K562 (cell line): ENCODE results near the gene ZNF366. TPM values are rescaled to one million over a fixed set of nuclear protein-coding genes. Genes with fewer than 3 reads are reported as not detected.

Experiments used
- ATAC-seq: fragments of 200-7000 bp; cut with Tn5 transposase; 3 replicates; pipeline ENCODE4 v1.9.1; 2020; ENCODE audit warnings: moderate library complexity
- BruUV-seq: library from RNA; stranded (reverse); fragments of 400-500 nt; replicated peaks from 2 replicates; lab custom pipeline; 2021; lab: Mats Ljungman, UMichigan
- CTCF ChIA-PET: fragments of 300-600 bp; formaldehyde crosslinking; extraction: SDS; loops from one replicate; lab custom pipeline; 2021; ENCODE audit warnings: low intra/inter-chr PET ratio; lab: Yijun Ruan, JAX
- POLR2A ChIA-PET: fragments of 300-600, 350-650 bp; sonication (Branson Sonifier 250); formaldehyde crosslinking; extraction: SDS; loops from one replicate; lab custom pipeline; 2021; ENCODE audit warnings: antibody characterized with exemption, inconsistent platforms; lab: Yijun Ruan, JAX
- DNase-seq, 4 experiments: peaks; one replicate each; pipeline versions ENCODE4 v3.0.0 to v3.0.0-alpha.2; 2011 to 2018; ENCODE audit warnings: low spot score in 3 of 4, mixed read lengths in 3 of 4; ENCODE audit errors: extremely low read depth in 1 of 4
- FAIRE-seq: peaks from 2 replicates; lab custom pipeline; 2011; peaks lifted over from hg19 to GRCh38; lab: Jason Lieb, UNC
- H2AFZ ChIP-seq: 2 replicates; pipeline ENCODE4 v1.6.0; 2011; ENCODE audit warnings: low read depth, low read length, control low read depth, inconsistent platforms
- H3K27ac ChIP-seq: fragments of 200-600 bp; 3 replicates; pipeline ENCODE4 v1.8.0; 2011; ENCODE audit warnings: low read depth, mild to moderate bottlenecking, control low read depth, inconsistent platforms, low read length, moderate library complexity, mixed read lengths; ENCODE audit errors: extremely low read depth
- H3K27me3 ChIP-seq, 2 experiments: fragments of 300-600 bp in 1 of 2; 2 replicates in 1 of 2; 3 replicates in 1 of 2; pipeline versions ENCODE4 v1.6.0 to v1.8.0; 2011; ENCODE audit warnings: inconsistent platforms in 2 of 2, low read length in 2 of 2, mild to moderate bottlenecking in 1 of 2, mixed read lengths in 1 of 2, moderate library complexity in 1 of 2; ENCODE audit not compliant: control insufficient read depth in 2 of 2, insufficient read depth in 2 of 2
- H3K36me3 ChIP-seq: fragments of 300-600 bp; 3 replicates; pipeline ENCODE4 v1.8.0; 2011; ENCODE audit warnings: mild to moderate bottlenecking, low read length, inconsistent platforms; ENCODE audit not compliant: control insufficient read depth, insufficient read depth
- H3K4me1 ChIP-seq, 2 experiments: fragments of 200-600 bp in 1 of 2; replicated peaks in 1 of 2; 2 replicates in 1 of 2; 3 replicates in 1 of 2; pipeline versions ENCODE4 v1.5.1 to v1.8.0; 2011; ENCODE audit warnings: inconsistent platforms in 2 of 2, low read length in 2 of 2, mild to moderate bottlenecking in 1 of 2, mixed read lengths in 1 of 2, moderate library complexity in 1 of 2; ENCODE audit not compliant: control insufficient read depth in 2 of 2, insufficient read depth in 2 of 2
- H3K4me2 ChIP-seq: 2 replicates; pipeline ENCODE4 v1.6.1; 2011; ENCODE audit warnings: low read length, control low read depth, inconsistent platforms, mixed read lengths; ENCODE audit not compliant: insufficient read depth
- H3K4me3 ChIP-seq: fragments of 200-600 bp; sonication (generic), shearing (Covaris generic); 2 replicates; pipeline ENCODE4 v1.5.1; 2016; ENCODE audit warnings: control low read depth, inconsistent platforms
- H3K79me2 ChIP-seq: fragments of 200-600 bp; 3 replicates; pipeline ENCODE4 v1.8.0; 2011; ENCODE audit warnings: low read length, inconsistent platforms; ENCODE audit not compliant: control insufficient read depth, insufficient read depth
- H3K9ac ChIP-seq, 2 experiments: 2 replicates each; pipeline versions ENCODE4 v1.6.0 to v1.6.1; 2011; ENCODE audit warnings: low read depth in 2 of 2, low read length in 2 of 2, control low read depth in 1 of 2, inconsistent platforms in 1 of 2, mild to moderate bottlenecking in 1 of 2, mixed read lengths in 1 of 2; ENCODE audit not compliant: insufficient read depth in 1 of 2
- H3K9me1 ChIP-seq: one replicate; pipeline ENCODE4 v1.6.0; 2011; ENCODE audit warnings: inconsistent platforms, mild to moderate bottlenecking, low read length, moderate library complexity; ENCODE audit not compliant: control insufficient read depth, insufficient read depth
- H3K9me3 ChIP-seq: replicated peaks from 2 replicates; pipeline ENCODE4 v1.5.1; 2011; ENCODE audit warnings: low read depth, low read length, inconsistent platforms; ENCODE audit not compliant: control insufficient read depth, insufficient read depth
- H4K20me1 ChIP-seq: replicated peaks from 2 replicates; pipeline ENCODE4 v1.6.1; 2011; ENCODE audit warnings: low read length, inconsistent platforms, mixed read lengths; ENCODE audit not compliant: control insufficient read depth, insufficient read depth
- CEBPG ChIP-seq, 3 experiments: fragments of 200-800 bp in 1 of 3; sonication (Bioruptor generic) in 1 of 3; sonication (generic) in 1 of 3; formaldehyde crosslinking in 1 of 3; IDR thresholded peaks in 2 of 3; conservative IDR thresholded peaks in 1 of 3; 2 replicates each; pipeline versions ENCODE4 v1.6.1 to v1.8.0; 2016 to 2022; ENCODE audit warnings: missing compliant biosample characterization in 2 of 3, missing genetic modification characterization in 2 of 3, mild to moderate bottlenecking in 1 of 3, missing genetic modification reagents in 1 of 3
- EGR1 ChIP-seq: fragments of 450-650 bp; conservative IDR thresholded peaks from 2 replicates; pipeline ENCODE4 v1.6.1; 2017; ENCODE audit warnings: mild to moderate bottlenecking
- ELF1 ChIP-seq: fragments of 200-800 bp; sonication (Bioruptor generic); IDR thresholded peaks from 2 replicates; pipeline ENCODE4 v1.6.1; 2016; ENCODE audit warnings: missing genetic modification characterization, missing compliant biosample characterization
- MBD2 ChIP-seq: sonication (generic); IDR thresholded peaks from 2 replicates; pipeline ENCODE4 v1.6.1; 2016; ENCODE audit warnings: low read depth, borderline replicate concordance
- TOE1 ChIP-seq, 2 experiments: fragments of 450-650 bp in 1 of 2; sonication (generic) in 1 of 2; formaldehyde crosslinking in 1 of 2; IDR thresholded peaks; 2 replicates each; pipeline versions ENCODE4 v1.7.1 to v1.8.0; 2016 to 2022; ENCODE audit warnings: borderline replicate concordance in 2 of 2, mild to moderate bottlenecking in 2 of 2, antibody characterized with exemption in 1 of 2, inconsistent platforms in 1 of 2, low read depth in 1 of 2, missing genetic modification reagents in 1 of 2, moderate library complexity in 1 of 2
- ZFP91 ChIP-seq: sonication (generic); formaldehyde crosslinking; IDR thresholded peaks from 2 replicates; pipeline ENCODE4 v1.8.0; 2022; ENCODE audit warnings: mild to moderate bottlenecking, missing genetic modification reagents
- ZNF311 ChIP-seq: fragments of 250-450 bp; sonication (Bioruptor Pico); IDR thresholded peaks from 2 replicates; pipeline ENCODE4 v1.4.0; 2020; ENCODE audit warnings: mild to moderate bottlenecking, moderate library complexity
- ZNF511 ChIP-seq: sonication (generic); formaldehyde crosslinking; IDR thresholded peaks from 2 replicates; pipeline ENCODE4 v1.8.0; 2022; ENCODE audit warnings: mild to moderate bottlenecking, missing genetic modification reagents
- ZNF696 ChIP-seq: fragments of 250-450 bp; sonication (Bioruptor Pico); conservative IDR thresholded peaks from 2 replicates; pipeline ENCODE4 v1.4.0; 2020; ENCODE audit warnings: mild to moderate bottlenecking, moderate library complexity
- WGBS: fragments of 100-300 bp; shearing (Covaris generic); methylation state at CpG from one replicate; pipeline ENCODE4 v1.1.6; 2016; ENCODE audit warnings: low coverage, mixed read lengths; ENCODE audit not compliant: insufficient coverage; ENCODE audit errors: missing lambda C conversion rate; 5-methylcytosine and 5-hydroxymethylcytosine counted together
- in situ Hi-C: fragments of 300-500 bp; cut with MboI; formaldehyde crosslinking; loops from 4 replicates; pipeline ENCODE4 v1.15.0; 2018; ENCODE audit warnings: inconsistent platforms, mixed read lengths
- intact Hi-C: fragments of 100-400 bp; cut with micrococcal nuclease; formaldehyde crosslinking; loops from 2 replicates; pipeline ENCODE4 v1.14.2; 2022
- polyA plus RNA-seq, 8 experiments: library from polyadenylated mRNA; depleted of rRNA in 4 of 8; stranded (reverse) in 5 of 8; unstranded in 3 of 8; fragments of >200 nt; fragmentation: Nextera tagmentation in 2 of 8; fragmentation: Illumina TruSeq in 1 of 8; extraction: Ambion mirVana in 2 of 8; extraction: Trizol in 1 of 8; gene quantifications; 2 replicates each; pipeline versions ENCODE4 v1.2.1 to v1.2.3, GENCODE V29; 2011 to 2014; ENCODE audit warnings: inconsistent platforms in 1 of 8, missing spikeins in 1 of 8
- total RNA-seq, 7 experiments: library from RNA; depleted of rRNA in 6 of 7; stranded (reverse); fragments of >200 nt in 6 of 7; fragmentation: Illumina TruSeq in 2 of 7; extraction: Trizol in 2 of 7; gene quantifications; 2 replicates each; pipeline versions ENCODE4 v1.2.1 to v1.2.3, GENCODE V29; 2011 to 2021; ENCODE audit warnings: low replicate concordance in 1 of 7

The ZNF366 gene
- total and polyA plus RNA-seq, 9 of the 15 experiments (the other 6 are each of a cell fraction or from before 2014, with no cell fraction given): not detected

GRCh38 chr5:72410688-72411295, 96.4 kb downstream of the ZNF366 start (continued):
- TF ChIP-seq ZNF696 (CRISPR knock-in tag) (no peak), EGR1 (no peak), ZFP91 (CRISPR knock-in tag) (no peak), ZNF311 (CRISPR knock-in tag) (no peak), ZNF511 (CRISPR knock-in tag) (no peak)
- TF ChIP-seq, all 486 proteins: peak for 0

- Histone ChIP-seq H2AFZ (no peak overlapping the region), H3K4me3 (no peak overlapping the region), H3K27ac (no peak overlapping the region), H4K20me1 (no peaks in the 10 kb centered on the region), H3K9me3 (no peaks in the 10 kb centered on the region), H3K9me1 (no peaks in the 10 kb centered on the region), H3K9ac (no peak overlapping the region), H3K79me2 (no peaks in the 10 kb centered on the region), H3K4me1 (no peaks in the 10 kb centered on the region), H3K27me3 (peaks cover 5 to 12% of the 10 kb centered on the region in 2 experiments; a peak in 1 of 5 replicates), H3K4me2 (no peak overlapping the region), H3K36me3 (no peaks in the 10 kb centered on the region)
- no TSS peak for BruUV-seq
- intact Hi-C loops: no loop called here
- FAIRE-seq (no peak), DNase-seq (no peak), ATAC-seq (no peak)
- in situ Hi-C loops: no loop called here
- CTCF ChIA-PET: no interaction called here
- POLR2A ChIA-PET: interaction anchor here (1.2 kb wide), 1 partner anchor 36 kb away, joined by 4 read pairs; no protein-coding TSS in a partner anchor
- WGBS: 8% methylated on average over 4 of the region's 4 CpGs
- no peak for TF ChIP-seq ELF1 (tag)
- TF ChIP-seq MBD2: no peak
- 0 out of 2 replicates have a peak, but pooled peaks have one; percentile 27 for TF ChIP-seq TOE1 (IDR thresholded peaks at IDR 0.05; ENCODE audit: borderline replicate concordance)
- no peak for TF ChIP-seq TOE1 (CRISPR knock-in tag; IDR thresholded peaks at IDR 0.05; ENCODE audit: borderline replicate concordance, low read depth)
- no peak for TF ChIP-seq CEBPG (CRISPR knock-in tag; IDR thresholded peaks at IDR 0.05)
- peak; percentile 85 to 91 for TF ChIP-seq CEBPG (tag; conservative IDR thresholded peaks at IDR 0.05 in 1 of 2, IDR thresholded peaks at IDR 0.05 in 1 of 2)
Observed at GRCh38 chr5:72408603-72409002, 98.6 kb downstream of the ZNF366 start.
